Mucosa of descending colon (tissue), 3 donors: ENCODE data around the gene STEAP2. TPM values are rescaled to one million over a fixed set of nuclear protein-coding genes. Genes with fewer than 3 reads are reported as not detected.

Experiments used
- ATAC-seq: fragments of 200-7000 bp; cut with Tn5 transposase; one replicate; pipeline ENCODE4 v1.9.1; 2020; ENCODE audit warnings: mild to moderate bottlenecking, moderate library complexity
- DNase-seq, 3 donors: peaks; one replicate each; pipeline ENCODE4 v3.0.0-alpha.2; 2020
- H3K36me3 ChIP-seq: fragments of 200-600 bp; one replicate; pipeline ENCODE4 v1.8.0; 2021; ENCODE audit warnings: low read depth, mild to moderate bottlenecking
- H3K4me1 ChIP-seq: fragments of 200-600 bp; one replicate; pipeline ENCODE4 v1.8.0; 2021; ENCODE audit warnings: low read depth, mild to moderate bottlenecking
- H3K4me3 ChIP-seq: fragments of 200-600 bp; one replicate; pipeline ENCODE4 v1.8.0; 2021; ENCODE audit warnings: mild to moderate bottlenecking
- H3K9me3 ChIP-seq: fragments of 200-600 bp; one replicate; pipeline ENCODE4 v1.8.0; 2021; ENCODE audit warnings: mild to moderate bottlenecking
- CTCF ChIP-seq: fragments of 200-600 bp; IDR thresholded peaks from one replicate; pipeline ENCODE4 v1.8.0; 2022; ENCODE audit warnings: antibody characterized with exemption, mild to moderate bottlenecking
- intact Hi-C, 2 donors: fragments of 100-400 bp; cut with DNase I in 1 of 2; cut with micrococcal nuclease in 1 of 2; formaldehyde crosslinking; loops; one replicate each; pipeline versions ENCODE4 v1.11.0 to v1.11.1; 2022; cut with DNase I, micrococcal nuclease
- total RNA-seq, 3 donors: library from RNA; stranded (reverse); fragmentation: NEBNext Ultra II Directional in 2 of 3; extraction: Animal tissue kit (Norgen Biotek cat#: 25700) in 2 of 3; gene quantifications; one replicate each; pipeline versions ENCODE4 v1.2.1 to v1.2.4, GENCODE V29; 2021 to 2023
- donor health status: DM: no; HTN: no; CAD: no; lungs with moderate emphysema.
- donor health status: DM: no; HTN: no; CAD: no.
- donor health status: DM: no; HTN: yes; CAD: no.

The STEAP2 gene
- total RNA-seq, 3 donors from 2014 or later = 22.2 to 26.3 (median 23.1) TPM

GRCh38 chr7:90271753-90272152, 60.2 kb downstream of the STEAP2 start:
- DNase-seq (no peak), ATAC-seq (no peak)
- TF ChIP-seq CTCF = no peak
- H3K4me1 ChIP-seq = peaks cover 4% of the 10 kb centered on the region
- intact Hi-C loops = no loop called here
- no peak overlapping the region for H3K4me3 ChIP-seq
- H3K9me3 ChIP-seq = no peaks in the 10 kb centered on the region
- no peaks in the 10 kb centered on the region for H3K36me3 ChIP-seq

- no peak for ATAC-seq
- Histone ChIP-seq H3K36me3 (no peaks in the 10 kb centered on the region), H3K4me3 (no peak overlapping the region), H3K4me1 (peaks cover 8% of the 10 kb centered on the region), H3K9me3 (no peaks in the 10 kb centered on the region)
- no peak for DNase-seq
- TF ChIP-seq CTCF = no peak
- intact Hi-C loops = no loop called here
Observed at GRCh38 chr7:90272242-90272641, 60.7 kb downstream of the STEAP2 start.

- no peaks in the 10 kb centered on the region for H3K9me3 ChIP-seq
- intact Hi-C loops = no loop called here
- ATAC-seq (no peak), DNase-seq (no peak)
- TF ChIP-seq CTCF = no peak
- no peaks in the 10 kb centered on the region for H3K36me3 ChIP-seq
- H3K4me1 ChIP-seq = peaks cover 9% of the 10 kb centered on the region
- no peak overlapping the region for H3K4me3 ChIP-seq
Observed at GRCh38 chr7:90274161-90274560, 62.6 kb downstream of the STEAP2 start.

GRCh38 chr7:90276033-90276728, 64.6 kb downstream of the STEAP2 start:
- Histone ChIP-seq H3K4me3 (no peak overlapping the region), H3K9me3 (no peaks in the 10 kb centered on the region), H3K4me1 (peaks cover 9% of the 10 kb centered on the region), H3K36me3 (no peaks in the 10 kb centered on the region)
- peak in 1 of 3 donors; percentile 14 for DNase-seq
- TF ChIP-seq CTCF = no peak
- intact Hi-C loops = no loop called here
- peak; percentile 96 for ATAC-seq

Other genes with a start within 250 kb of the STEAP2 start
- gene STEAP1, start 57.3 kb upstream of the STEAP2 start, total RNA-seq = 10 to 100 TPM; 15.9 to 24.6 (median 24.5) TPM
- gene CFAP69, start 33.4 kb downstream of the STEAP2 start, total RNA-seq = 1 to 10 TPM; 4.2 to 7.2 (median 4.5) TPM
- gene FAM237B, start 109.6 kb downstream of the STEAP2 start, total RNA-seq = not detected
- 10 to 100 TPM; 24.9 to 27.8 (median 26.0) TPM for gene GTPBP10, start 135.0 kb downstream of the STEAP2 start, total RNA-seq
- gene CLDN12, start 191.7 kb downstream of the STEAP2 start, total RNA-seq = 10 to 100 TPM; 43.4 to 66.6 (median 55.4) TPM